ENCODE results near the gene SLC25A36.

Gene SLC25A36

DNA sequence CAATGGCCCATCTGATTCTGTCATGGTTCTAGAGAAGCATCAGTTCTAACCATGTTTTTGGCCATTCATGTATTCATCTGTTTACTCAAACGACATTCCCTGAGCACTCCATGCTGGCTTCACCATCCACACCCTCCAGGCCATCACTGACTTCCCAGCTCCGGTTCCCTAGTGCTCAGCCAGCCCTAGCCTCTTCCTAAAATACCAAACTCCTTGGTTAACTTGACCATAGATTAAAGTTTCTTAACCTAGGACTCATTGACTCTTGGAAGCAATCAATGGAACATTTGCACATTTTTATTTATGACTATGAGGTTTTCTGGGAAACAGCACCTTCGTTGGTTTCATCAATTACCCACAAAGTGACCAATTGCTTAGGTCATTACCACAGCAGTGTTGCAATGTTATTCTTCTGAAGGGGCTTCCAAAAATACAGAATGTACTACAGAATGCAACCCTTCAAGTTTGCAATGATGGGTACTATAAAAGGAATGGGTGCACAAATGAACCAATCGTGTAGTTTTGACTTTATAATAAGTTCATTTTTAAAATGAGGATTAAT, 27.2 kb upstream of the SLC25A36 start:
- Histone ChIP-seq H3F3A (ENCODE audit: insufficient read depth, low read length) (no peaks in the 10 kb centered on the region), H3K9ac (ENCODE audit: low read length) (no peak overlapping the region), H3K4me3 (ENCODE audit: low read depth, low read length, poor library complexity, severe bottlenecking) (no peak overlapping the region), H2AFZ (ENCODE audit: low read length) (no peak overlapping the region), H3K9me3 (ENCODE audit: low read length) (no peaks in the 10 kb centered on the region), H3K4me1 (ENCODE audit: insufficient read depth, low read length, severe bottlenecking) (no peaks in the 10 kb centered on the region), H4K20me1 (ENCODE audit: insufficient read depth, low read length) (no peaks in the 10 kb centered on the region), H3K4me2 (ENCODE audit: low read length) (no peak overlapping the region), H3K79me2 (ENCODE audit: insufficient read depth, low read length) (no peaks in the 10 kb centered on the region), H3K27ac (ENCODE audit: low read depth, low read length, poor library complexity, severe bottlenecking) (no peak overlapping the region), H3K9me2 (ENCODE audit: low read depth, low read length) (no peaks in the 10 kb centered on the region), H3K36me3 (ENCODE audit: insufficient read depth, low read length) (no peaks in the 10 kb centered on the region), H3K27me3 (ENCODE audit: insufficient read depth, low read length) (no peaks in the 10 kb centered on the region)
- TF ChIP-seq EZH2 (IDR thresholded peaks at IDR 0.05; ENCODE audit: borderline replicate concordance, low read length): no peak

DNA sequence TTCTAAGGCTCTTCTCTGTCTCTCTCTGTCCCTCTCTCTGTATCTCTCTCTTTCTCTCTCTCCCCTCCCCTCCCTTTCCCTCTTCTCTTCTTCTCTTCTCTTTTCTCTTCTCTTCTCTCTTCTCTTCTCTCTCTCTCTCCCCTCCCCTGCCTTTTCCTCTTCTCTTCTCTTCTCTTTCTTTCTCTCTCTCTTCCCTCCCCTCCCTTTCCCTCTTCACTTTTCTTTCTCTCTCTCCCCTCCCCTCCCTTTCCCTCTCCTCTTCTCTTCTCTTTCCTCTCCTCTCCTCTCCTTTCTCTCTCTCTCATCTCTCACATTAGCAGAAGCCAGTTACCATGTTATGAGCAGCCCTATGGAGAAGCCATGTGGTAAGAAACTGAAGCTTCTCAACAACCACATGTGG, 25.0 kb upstream of the SLC25A36 start:
- Histone ChIP-seq H3K9me2 (ENCODE audit: low read depth, low read length) (no peaks in the 10 kb centered on the region), H3K27me3 (ENCODE audit: insufficient read depth, low read length) (no peaks in the 10 kb centered on the region), H3K4me2 (ENCODE audit: low read length) (no peak overlapping the region), H3K4me1 (ENCODE audit: insufficient read depth, low read length, severe bottlenecking) (no peaks in the 10 kb centered on the region), H3K79me2 (ENCODE audit: insufficient read depth, low read length) (no peaks in the 10 kb centered on the region), H3K9me3 (ENCODE audit: low read length) (no peaks in the 10 kb centered on the region), H3K27ac (ENCODE audit: low read depth, low read length, poor library complexity, severe bottlenecking) (no peak overlapping the region), H3F3A (ENCODE audit: insufficient read depth, low read length) (no peaks in the 10 kb centered on the region), H3K9ac (ENCODE audit: low read length) (no peak overlapping the region), H2AFZ (ENCODE audit: low read length) (no peak overlapping the region), H4K20me1 (ENCODE audit: insufficient read depth, low read length) (no peaks in the 10 kb centered on the region), H3K36me3 (ENCODE audit: insufficient read depth, low read length) (no peaks in the 10 kb centered on the region), H3K4me3 (ENCODE audit: low read depth, low read length, poor library complexity, severe bottlenecking) (no peak overlapping the region)
- TF ChIP-seq EZH2 (IDR thresholded peaks at IDR 0.05; ENCODE audit: borderline replicate concordance, low read length): no peak
- TF ChIP-seq, protein P1, sequence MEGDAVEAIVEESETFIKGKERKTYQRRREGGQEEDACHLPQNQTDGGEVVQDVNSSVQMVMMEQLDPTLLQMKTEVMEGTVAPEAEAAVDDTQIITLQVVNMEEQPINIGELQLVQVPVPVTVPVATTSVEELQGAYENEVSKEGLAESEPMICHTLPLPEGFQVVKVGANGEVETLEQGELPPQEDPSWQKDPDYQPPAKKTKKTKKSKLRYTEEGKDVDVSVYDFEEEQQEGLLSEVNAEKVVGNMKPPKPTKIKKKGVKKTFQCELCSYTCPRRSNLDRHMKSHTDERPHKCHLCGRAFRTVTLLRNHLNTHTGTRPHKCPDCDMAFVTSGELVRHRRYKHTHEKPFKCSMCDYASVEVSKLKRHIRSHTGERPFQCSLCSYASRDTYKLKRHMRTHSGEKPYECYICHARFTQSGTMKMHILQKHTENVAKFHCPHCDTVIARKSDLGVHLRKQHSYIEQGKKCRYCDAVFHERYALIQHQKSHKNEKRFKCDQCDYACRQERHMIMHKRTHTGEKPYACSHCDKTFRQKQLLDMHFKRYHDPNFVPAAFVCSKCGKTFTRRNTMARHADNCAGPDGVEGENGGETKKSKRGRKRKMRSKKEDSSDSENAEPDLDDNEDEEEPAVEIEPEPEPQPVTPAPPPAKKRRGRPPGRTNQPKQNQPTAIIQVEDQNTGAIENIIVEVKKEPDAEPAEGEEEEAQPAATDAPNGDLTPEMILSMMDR (IDR thresholded peaks at IDR 0.05; ENCODE audit: low read length): no peak

DNA sequence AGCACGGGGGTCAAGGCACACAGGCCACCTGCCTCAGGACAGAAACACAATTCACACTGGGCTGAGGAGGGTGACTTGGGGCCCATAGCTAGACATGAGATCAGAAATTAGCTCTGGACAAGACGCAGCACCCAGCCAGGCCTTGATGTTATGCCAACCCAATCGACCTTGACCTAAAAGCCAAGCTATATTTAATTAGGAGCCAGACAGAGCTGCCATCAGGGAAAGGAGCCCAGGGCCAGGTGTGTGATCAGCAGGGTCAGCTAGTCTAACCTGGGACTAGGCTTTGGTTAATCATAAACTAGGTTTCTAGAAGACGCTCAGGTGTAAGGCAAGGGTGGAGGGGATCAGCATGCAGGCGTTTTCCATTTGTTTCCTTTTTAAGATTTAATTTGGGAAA, 23.9 kb upstream of the SLC25A36 start:
- Histone ChIP-seq H3K36me3 (ENCODE audit: insufficient read depth, low read length) (no peaks in the 10 kb centered on the region), H3K9ac (ENCODE audit: low read length) (no peak overlapping the region), H3K27ac (ENCODE audit: low read depth, low read length, poor library complexity, severe bottlenecking) (no peak overlapping the region), H3K9me2 (ENCODE audit: low read depth, low read length) (no peaks in the 10 kb centered on the region), H3K4me2 (ENCODE audit: low read length) (no peak overlapping the region), H3K79me2 (ENCODE audit: insufficient read depth, low read length) (no peaks in the 10 kb centered on the region), H3K27me3 (ENCODE audit: insufficient read depth, low read length) (no peaks in the 10 kb centered on the region), H3K9me3 (ENCODE audit: low read length) (no peaks in the 10 kb centered on the region), H4K20me1 (ENCODE audit: insufficient read depth, low read length) (no peaks in the 10 kb centered on the region), H3K4me1 (ENCODE audit: insufficient read depth, low read length, severe bottlenecking) (no peaks in the 10 kb centered on the region), H3F3A (ENCODE audit: insufficient read depth, low read length) (no peaks in the 10 kb centered on the region), H2AFZ (ENCODE audit: low read length) (no peak overlapping the region), H3K4me3 (ENCODE audit: low read depth, low read length, poor library complexity, severe bottlenecking) (no peak overlapping the region)
- no peak for TF ChIP-seq EZH2 (IDR thresholded peaks at IDR 0.05; ENCODE audit: borderline replicate concordance, low read length)
- TF ChIP-seq, protein P1 (IDR thresholded peaks at IDR 0.05; ENCODE audit: low read length): no peak

DNA sequence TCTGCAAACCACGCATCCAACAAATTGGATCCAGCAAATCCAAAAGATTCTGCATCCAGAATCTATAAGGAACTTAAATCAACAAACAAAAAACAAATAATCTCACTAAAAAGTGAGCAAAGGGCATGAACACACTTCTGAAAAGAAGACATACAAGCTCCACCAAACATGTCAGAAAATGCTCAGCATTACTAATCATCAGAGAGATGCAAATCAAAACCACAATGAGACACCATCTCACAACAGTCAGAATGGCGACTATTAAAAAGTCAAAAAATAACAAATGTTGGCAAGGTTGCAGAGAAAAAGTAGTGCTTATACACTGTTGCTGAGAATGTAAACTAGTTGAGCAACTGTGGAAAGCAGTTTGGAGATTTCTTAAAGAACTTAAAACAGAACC, 21.6 kb upstream of the SLC25A36 start:
- Histone ChIP-seq H3K36me3 (ENCODE audit: insufficient read depth, low read length) (no peaks in the 10 kb centered on the region), H4K20me1 (ENCODE audit: insufficient read depth, low read length) (no peaks in the 10 kb centered on the region), H3K9me2 (ENCODE audit: low read depth, low read length) (no peaks in the 10 kb centered on the region)

More for the DNA sequence above, 21.6 kb upstream of the SLC25A36 start:
- no peaks in the 10 kb centered on the region for H3K27me3 ChIP-seq (ENCODE audit: insufficient read depth, low read length)
- H3K4me2 ChIP-seq (ENCODE audit: low read length): no peak overlapping the region
- TF ChIP-seq, protein P1 (IDR thresholded peaks at IDR 0.05; ENCODE audit: low read length): no peak
- no peak for TF ChIP-seq EZH2 (IDR thresholded peaks at IDR 0.05; ENCODE audit: borderline replicate concordance, low read length)
- no peak overlapping the region for H3K27ac ChIP-seq (ENCODE audit: low read depth, low read length, poor library complexity, severe bottlenecking)
- no peak overlapping the region for H3K9ac ChIP-seq (ENCODE audit: low read length)
- no peaks in the 10 kb centered on the region for H3K9me3 ChIP-seq (ENCODE audit: low read length)
- H3K79me2 ChIP-seq (ENCODE audit: insufficient read depth, low read length): no peaks in the 10 kb centered on the region
- H2AFZ ChIP-seq (ENCODE audit: low read length): no peak overlapping the region
- no peaks in the 10 kb centered on the region for H3K4me1 ChIP-seq (ENCODE audit: insufficient read depth, low read length, severe bottlenecking)
- no peak overlapping the region for H3K4me3 ChIP-seq (ENCODE audit: low read depth, low read length, poor library complexity, severe bottlenecking)
- no peaks in the 10 kb centered on the region for H3F3A ChIP-seq (ENCODE audit: insufficient read depth, low read length)

Measured in OCI-LY1 (cell line).